Measurements from ENCODE around the gene NRG3. TPM values are rescaled to one million over a fixed set of nuclear protein-coding genes. Genes with fewer than 3 reads are reported as not detected.

NRG3 gene
- total RNA-seq, 2 experiments from 2014 or later, result not detected

DNA sequence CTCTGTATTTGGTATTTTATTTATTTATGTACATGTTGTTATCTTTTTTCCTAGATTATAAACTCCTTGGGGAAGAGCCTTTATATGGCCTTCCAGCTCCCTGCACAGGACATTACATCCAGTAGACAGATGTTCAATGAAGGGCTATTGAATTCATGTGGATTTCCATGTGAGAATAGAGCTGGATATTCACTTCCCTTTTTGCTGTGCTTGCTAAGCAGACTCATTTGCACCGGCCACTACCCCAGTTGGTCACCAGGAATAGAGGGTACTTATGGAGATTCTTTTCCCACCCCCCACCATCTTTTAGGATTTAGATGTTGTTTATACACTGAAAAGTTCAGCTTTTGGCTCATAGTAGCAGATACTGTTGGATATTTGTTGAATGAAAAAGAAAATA, 374.1 kb downstream of the NRG3 start:
- POLR2A ChIA-PET, result no interaction called here
- DNase-seq (no peak), ATAC-seq (ENCODE audit: poor library complexity) (no peak)
- Mint-ChIP-seq H3K36me3 (ENCODE audit: low read depth) (no peaks in the 10 kb centered on the region), H3K9me3 (no peaks in the 10 kb centered on the region), H3K27me3 (no peaks in the 10 kb centered on the region), H3K27ac (no peak overlapping the region), H3K4me1 (ENCODE audit: low read depth) (no peaks in the 10 kb centered on the region), H3K4me3 (no peak overlapping the region)
- peaks cover 0 to 5% of the 10 kb centered on the region in 2 experiments for H3K9me3 ChIP-seq (ENCODE audit: control insufficient read depth in 1 of 2, insufficient read depth in 1 of 2, low read length in 2 of 2)
- no peak overlapping the region for H3K27ac ChIP-seq (ENCODE audit: low read depth in 1 of 2, low read length in 2 of 2)
- intact Hi-C loops (cut with DNase I, micrococcal nuclease), result no loop called here
- no peaks in the 10 kb centered on the region for H3K27me3 ChIP-seq (ENCODE audit: control insufficient read depth in 1 of 2, insufficient read depth in 2 of 2, low read length in 2 of 2)
- H3K36me3 ChIP-seq (ENCODE audit: insufficient read depth, low read length), result no peaks in the 10 kb centered on the region
- TF ChIP-seq, protein P1, sequence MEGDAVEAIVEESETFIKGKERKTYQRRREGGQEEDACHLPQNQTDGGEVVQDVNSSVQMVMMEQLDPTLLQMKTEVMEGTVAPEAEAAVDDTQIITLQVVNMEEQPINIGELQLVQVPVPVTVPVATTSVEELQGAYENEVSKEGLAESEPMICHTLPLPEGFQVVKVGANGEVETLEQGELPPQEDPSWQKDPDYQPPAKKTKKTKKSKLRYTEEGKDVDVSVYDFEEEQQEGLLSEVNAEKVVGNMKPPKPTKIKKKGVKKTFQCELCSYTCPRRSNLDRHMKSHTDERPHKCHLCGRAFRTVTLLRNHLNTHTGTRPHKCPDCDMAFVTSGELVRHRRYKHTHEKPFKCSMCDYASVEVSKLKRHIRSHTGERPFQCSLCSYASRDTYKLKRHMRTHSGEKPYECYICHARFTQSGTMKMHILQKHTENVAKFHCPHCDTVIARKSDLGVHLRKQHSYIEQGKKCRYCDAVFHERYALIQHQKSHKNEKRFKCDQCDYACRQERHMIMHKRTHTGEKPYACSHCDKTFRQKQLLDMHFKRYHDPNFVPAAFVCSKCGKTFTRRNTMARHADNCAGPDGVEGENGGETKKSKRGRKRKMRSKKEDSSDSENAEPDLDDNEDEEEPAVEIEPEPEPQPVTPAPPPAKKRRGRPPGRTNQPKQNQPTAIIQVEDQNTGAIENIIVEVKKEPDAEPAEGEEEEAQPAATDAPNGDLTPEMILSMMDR (IDR thresholded peaks at IDR 0.05), result no peak
- no peak overlapping the region for H3K4me3 ChIP-seq (ENCODE audit: low read length)
- CTCF ChIA-PET, result no interaction called here
- no peaks in the 10 kb centered on the region for H3K4me1 ChIP-seq (ENCODE audit: insufficient read depth, low read length)

DNA sequence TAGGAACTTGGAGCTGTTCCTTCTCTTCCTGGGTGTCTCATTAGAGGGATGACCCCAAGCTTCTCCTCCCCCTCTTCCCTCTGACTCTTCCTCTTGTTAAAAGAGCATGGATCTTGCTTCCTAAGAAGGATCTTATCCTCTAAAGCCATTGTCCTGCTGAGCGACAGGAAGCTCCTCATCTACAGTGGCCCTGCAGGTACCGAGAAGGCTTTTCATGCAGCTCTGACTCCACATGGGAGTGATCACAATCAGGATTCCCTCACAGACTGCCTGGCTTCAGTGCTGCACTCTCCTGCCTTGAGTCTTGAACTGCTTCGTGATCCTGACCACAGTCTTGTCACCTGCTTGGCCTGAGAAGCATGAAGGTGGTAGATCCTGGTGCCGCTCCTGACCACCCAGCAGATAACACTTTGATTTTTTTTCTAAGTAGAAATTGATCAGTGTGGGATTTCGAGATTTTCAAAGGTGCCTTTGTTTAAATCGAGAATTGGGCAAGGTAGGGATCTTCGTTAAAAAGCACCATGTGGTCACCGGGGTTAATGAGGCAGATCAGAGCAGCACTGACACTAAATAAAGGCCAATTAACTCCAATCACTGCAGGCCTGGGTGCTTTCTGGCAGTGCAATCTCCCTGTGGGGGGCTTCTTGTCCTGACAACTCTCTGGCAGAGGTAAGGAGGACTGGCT, 376.4 kb downstream of the NRG3 start:
- ChIA-PET CTCF (no interaction called here), POLR2A (no interaction called here)
- TF ChIP-seq, protein P1 (IDR thresholded peaks at IDR 0.05), result no peak
- no peaks in the 10 kb centered on the region for H3K36me3 ChIP-seq (ENCODE audit: insufficient read depth, low read length)
- no peak for ATAC-seq (ENCODE audit: poor library complexity)
- no peaks in the 10 kb centered on the region for H3K4me1 ChIP-seq (ENCODE audit: insufficient read depth, low read length)
- no peaks in the 10 kb centered on the region for H3K27me3 Mint-ChIP-seq
- peaks cover 0 to 5% of the 10 kb centered on the region in 2 experiments for H3K9me3 ChIP-seq (ENCODE audit: control insufficient read depth in 1 of 2, insufficient read depth in 1 of 2, low read length in 2 of 2)
- no peaks in the 10 kb centered on the region for H3K36me3 Mint-ChIP-seq (ENCODE audit: low read depth)
- no peaks in the 10 kb centered on the region for H3K4me1 Mint-ChIP-seq (ENCODE audit: low read depth)
- no peak overlapping the region for H3K4me3 Mint-ChIP-seq
- no peaks in the 10 kb centered on the region for H3K27me3 ChIP-seq (ENCODE audit: control insufficient read depth in 1 of 2, insufficient read depth in 2 of 2, low read length in 2 of 2)
- intact Hi-C loops (cut with DNase I, micrococcal nuclease), result no loop called here
- no peak for DNase-seq
- H3K27ac Mint-ChIP-seq, result no peak overlapping the region
- H3K9me3 Mint-ChIP-seq, result no peaks in the 10 kb centered on the region
- H3K27ac ChIP-seq (ENCODE audit: low read depth in 1 of 2, low read length in 2 of 2), result no peak overlapping the region
- H3K4me3 ChIP-seq (ENCODE audit: low read length), result no peak overlapping the region

DNA sequence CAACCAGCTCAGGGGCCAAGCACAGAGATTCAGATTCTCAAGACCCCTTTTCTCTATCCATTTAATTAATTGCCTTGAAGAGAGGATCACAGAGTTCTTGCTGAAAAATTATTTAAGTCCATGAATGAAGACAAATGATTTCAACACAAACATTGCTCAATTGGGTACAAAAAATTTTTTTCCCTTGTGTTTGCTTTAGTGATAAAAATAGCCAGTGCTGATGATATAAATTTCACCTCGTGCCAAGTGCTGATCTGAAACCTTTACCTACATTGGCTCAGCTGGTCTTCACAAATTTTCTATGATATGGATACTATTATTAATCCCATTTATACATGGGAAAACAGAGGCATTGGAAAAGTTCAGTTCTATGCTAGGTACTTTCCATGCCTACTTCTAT, 377.1 kb downstream of the NRG3 start:
- Histone ChIP-seq H3K27ac (ENCODE audit: low read depth in 1 of 2, low read length in 2 of 2) (no peak overlapping the region), H3K4me3 (ENCODE audit: low read length) (no peak overlapping the region), H3K4me1 (ENCODE audit: insufficient read depth, low read length) (no peaks in the 10 kb centered on the region), H3K36me3 (ENCODE audit: insufficient read depth, low read length) (no peaks in the 10 kb centered on the region), H3K9me3 (ENCODE audit: control insufficient read depth in 1 of 2, insufficient read depth in 1 of 2, low read length in 2 of 2) (peaks cover 0 to 5% of the 10 kb centered on the region in 2 experiments), H3K27me3 (ENCODE audit: control insufficient read depth in 1 of 2, insufficient read depth in 2 of 2, low read length in 2 of 2) (no peaks in the 10 kb centered on the region)
- no peaks in the 10 kb centered on the region for H3K9me3 Mint-ChIP-seq
- CTCF ChIA-PET, result no interaction called here
- no peak overlapping the region for H3K27ac Mint-ChIP-seq
- H3K27me3 Mint-ChIP-seq, result no peaks in the 10 kb centered on the region
- H3K36me3 Mint-ChIP-seq (ENCODE audit: low read depth), result no peaks in the 10 kb centered on the region
- DNase-seq, result no peak
- POLR2A ChIA-PET, result no interaction called here
- ATAC-seq (ENCODE audit: poor library complexity), result no peak
- intact Hi-C loops (cut with DNase I, micrococcal nuclease), result no loop called here
- TF ChIP-seq, protein P1 (IDR thresholded peaks at IDR 0.05), result no peak
- H3K4me3 Mint-ChIP-seq, result no peak overlapping the region
- H3K4me1 Mint-ChIP-seq (ENCODE audit: low read depth), result no peaks in the 10 kb centered on the region
